H9 (cell line): ENCODE data around the gene SCN1B. TPM values are rescaled to one million over a fixed set of nuclear protein-coding genes. Genes with fewer than 3 reads are reported as not detected.

Experiments used
- DNase-seq: peaks from one replicate; pipeline ENCODE4 v3.0.0-alpha.2; 2017
- H2AFZ ChIP-seq: one replicate; pipeline ENCODE4 v1.6.1; 2013; ENCODE audit warnings: mild to moderate bottlenecking, low read length, control low read depth, moderate library complexity
- H2AK5ac ChIP-seq: 2 replicates; pipeline ENCODE4 v1.6.1; 2013; ENCODE audit warnings: low read length, control low read depth, mixed read lengths; ENCODE audit not compliant: insufficient read length
- H2BK120ac ChIP-seq: one replicate; pipeline ENCODE4 v1.6.1; 2013; ENCODE audit warnings: low read depth, mild to moderate bottlenecking, low read length, control low read depth, inconsistent platforms; ENCODE audit not compliant: poor library complexity, severe bottlenecking
- H2BK12ac ChIP-seq: 2 replicates; pipeline ENCODE4 v1.6.1; 2013; ENCODE audit warnings: low read length, control low read depth, mixed read lengths, low read depth; ENCODE audit not compliant: insufficient read length
- H2BK15ac ChIP-seq: 2 replicates; pipeline ENCODE4 v1.6.1; 2013; ENCODE audit warnings: low read depth, low read length, control low read depth
- H2BK20ac ChIP-seq: one replicate; pipeline ENCODE4 v1.6.1; 2013; ENCODE audit warnings: low read depth, mild to moderate bottlenecking, low read length, control low read depth, inconsistent platforms; ENCODE audit not compliant: poor library complexity, severe bottlenecking
- H2BK5ac ChIP-seq: 2 replicates; pipeline ENCODE4 v1.6.1; 2013; ENCODE audit warnings: low read length, control low read depth, mixed read lengths; ENCODE audit not compliant: insufficient read length
- H3K14ac ChIP-seq: 2 replicates; pipeline ENCODE4 v1.6.1; 2013; ENCODE audit warnings: low read length, control low read depth; ENCODE audit not compliant: insufficient read depth
- H3K18ac ChIP-seq: 2 replicates; pipeline ENCODE4 v1.6.1; 2013; ENCODE audit warnings: low read depth, mild to moderate bottlenecking, mixed read lengths, low read length, control low read depth; ENCODE audit not compliant: insufficient read length
- H3K23ac ChIP-seq: 2 replicates; pipeline ENCODE4 v1.6.1; 2013; ENCODE audit warnings: low read length, control low read depth, mixed read lengths, low read depth; ENCODE audit not compliant: insufficient read length
- H3K23me2 ChIP-seq: 2 replicates; pipeline ENCODE4 v1.6.1; 2013; ENCODE audit warnings: low read depth, mild to moderate bottlenecking, mixed read lengths, low read length, control low read depth; ENCODE audit not compliant: insufficient read length, poor library complexity, severe bottlenecking
- H3K27ac ChIP-seq: 2 replicates; pipeline ENCODE4 v1.5.1; 2013; ENCODE audit warnings: low read length, control low read depth, mixed read lengths, low read depth; ENCODE audit not compliant: insufficient read length
- H3K27me3 ChIP-seq: 2 replicates; pipeline ENCODE4 v1.6.1; 2013; ENCODE audit warnings: low read length, control low read depth, inconsistent platforms; ENCODE audit not compliant: insufficient read depth
- H3K4ac ChIP-seq: 2 replicates; pipeline ENCODE4 v1.6.1; 2013; ENCODE audit warnings: low read depth, mild to moderate bottlenecking, control low read depth, inconsistent platforms, low read length, moderate library complexity
- H3K4me1 ChIP-seq: 2 replicates; pipeline ENCODE4 v1.6.1; 2013; ENCODE audit warnings: low read length, control low read depth, inconsistent platforms; ENCODE audit not compliant: insufficient read depth
- H3K4me2 ChIP-seq: 2 replicates; pipeline ENCODE4 v1.6.1; 2013; ENCODE audit warnings: low read length, control low read depth, mixed read lengths; ENCODE audit not compliant: insufficient read length, insufficient read depth
- H3K56ac ChIP-seq: 2 replicates; pipeline ENCODE4 v1.6.1; 2013; ENCODE audit warnings: low read depth, mild to moderate bottlenecking, mixed read lengths, low read length, control low read depth; ENCODE audit not compliant: insufficient read length
- H3K79me1 ChIP-seq: 2 replicates; pipeline ENCODE4 v1.6.1; 2013; ENCODE audit warnings: low read depth, mild to moderate bottlenecking, moderate library complexity, low read length, control low read depth, inconsistent platforms; ENCODE audit not compliant: insufficient read depth, poor library complexity, severe bottlenecking
- H3K79me2 ChIP-seq: 2 replicates; pipeline ENCODE4 v1.6.1; 2013; ENCODE audit warnings: low read length, control low read depth, inconsistent platforms; ENCODE audit not compliant: insufficient read depth
- H3K9ac ChIP-seq: 2 replicates; pipeline ENCODE4 v1.6.1; 2013; ENCODE audit warnings: low read length, control low read depth, mixed read lengths; ENCODE audit not compliant: insufficient read length; ENCODE audit errors: extremely low read depth
- H3K9me3 ChIP-seq: one replicate; pipeline ENCODE4 v1.6.1; 2013; ENCODE audit warnings: low read depth, low read length, inconsistent platforms; ENCODE audit not compliant: control insufficient read depth
- H3T11ph ChIP-seq: one replicate; pipeline ENCODE4 v1.6.1; 2013; ENCODE audit warnings: mild to moderate bottlenecking, low read length, control low read depth, inconsistent platforms
- H4K20me1 ChIP-seq: one replicate; pipeline ENCODE4 v1.6.1; 2013; ENCODE audit not compliant: control insufficient read depth, insufficient read length, insufficient read depth
- H4K5ac ChIP-seq: 2 replicates; pipeline ENCODE4 v1.6.1; 2013; ENCODE audit warnings: low read depth, mild to moderate bottlenecking, mixed read lengths, low read length, control low read depth; ENCODE audit not compliant: insufficient read length
- H4K8ac ChIP-seq: replicated peaks from 2 replicates; pipeline ENCODE4 v1.6.1; 2013; ENCODE audit warnings: low read length, control low read depth, mixed read lengths, low read depth; ENCODE audit not compliant: insufficient read length
- H4K91ac ChIP-seq: 2 replicates; pipeline ENCODE4 v1.6.1; 2013; ENCODE audit warnings: low read depth, mild to moderate bottlenecking, moderate library complexity, mixed read lengths, low read length, control low read depth; ENCODE audit not compliant: insufficient read length
- H3K27ac Mint-ChIP-seq, 3 experiments: 2 replicates in 2 of 3; 3 replicates in 1 of 3; pipeline ENCODE4 v1.8.0; 2020 to 2021; ENCODE audit warnings: mixed read lengths in 3 of 3, mild to moderate bottlenecking in 1 of 3, moderate library complexity in 1 of 3
- H3K27me3 Mint-ChIP-seq: 2 replicates; pipeline ENCODE4 v1.8.0; 2021; ENCODE audit warnings: low read depth, mild to moderate bottlenecking, moderate library complexity, mixed read lengths
- H3K36me3 Mint-ChIP-seq, 3 experiments: 2 replicates in 2 of 3; 3 replicates in 1 of 3; pipeline ENCODE4 v1.8.0; 2020 to 2021; ENCODE audit warnings: low read depth in 3 of 3, mixed read lengths in 3 of 3; ENCODE audit not compliant: insufficient read depth in 1 of 3
- H3K4me1 Mint-ChIP-seq, 2 experiments: 2 replicates each; pipeline ENCODE4 v1.8.0; 2020; ENCODE audit warnings: mixed read lengths in 2 of 2
- H3K4me3 Mint-ChIP-seq, 2 experiments: 2 replicates in 1 of 2; 3 replicates in 1 of 2; pipeline ENCODE4 v1.8.0; 2020 to 2021; ENCODE audit warnings: mild to moderate bottlenecking in 2 of 2, mixed read lengths in 2 of 2, moderate library complexity in 1 of 2
- H3K9me3 Mint-ChIP-seq, 2 experiments: 2 replicates in 1 of 2; 3 replicates in 1 of 2; pipeline ENCODE4 v1.8.0; 2020; ENCODE audit warnings: mild to moderate bottlenecking in 2 of 2, mixed read lengths in 2 of 2, moderate library complexity in 1 of 2
- whole genome bisulfite sequencing: extraction: QIAGEN DNeasy Blood & Tissue Kit; methylation state at CpG from one replicate; pipeline ENCODE4 v1.1.7; 2013; ENCODE audit warnings: missing lambda C conversion rate, low lambda C conversion rate, mixed read lengths; ENCODE audit not compliant: insufficient read length; ENCODE audit errors: extremely low coverage; 5-methylcytosine and 5-hydroxymethylcytosine counted together
- total RNA-seq: library from RNA; stranded (reverse); gene quantifications from 2 replicates; pipeline ENCODE4 v1.2.1, GENCODE V29; 2021
- TF ChIP-seq, protein P1 (sequence below): fragments of 200-600 bp; sonication (generic); conservative IDR thresholded peaks from 3 replicates; pipeline ENCODE4 v1.8.0; 2021; ENCODE audit warnings: antibody characterized with exemption, mild to moderate bottlenecking

Gene SCN1B
- total RNA-seq, 1 experiment from 2014 or later = 3.8 TPM

DNA sequence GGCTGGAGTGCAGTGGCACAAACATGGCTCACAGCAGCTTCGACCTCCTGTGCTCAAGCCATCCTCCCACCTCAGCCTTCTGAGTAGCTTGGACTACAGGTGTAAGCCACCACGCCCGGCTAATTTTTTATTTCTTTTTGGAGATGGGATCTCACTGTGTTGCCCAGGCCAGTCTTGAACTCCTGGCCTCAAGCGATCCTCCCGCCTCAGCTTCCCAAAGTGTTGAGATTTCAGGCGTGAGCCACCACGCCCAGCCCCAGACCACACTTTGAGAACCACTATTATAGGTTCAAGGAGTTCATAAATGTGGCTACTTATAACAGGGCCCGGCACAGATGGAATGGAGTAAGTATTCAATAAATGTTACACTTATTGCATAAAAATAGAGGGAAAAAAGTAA, 3.3 kb upstream of the SCN1B start:
- Mint-ChIP-seq H3K9me3 (no peaks in the 10 kb centered on the region; a peak in 2 of 5 replicates), H3K27me3 (peaks cover 31% of the 10 kb centered on the region), H3K36me3 (peaks cover 31 to 64% (median 52%) of the 10 kb centered on the region in 3 experiments; a peak in 6 of 7 replicates), H3K4me1 (peaks cover 13 to 15% of the 10 kb centered on the region in 2 experiments), H3K27ac (peak overlapping the region in 1 of 3 experiments; percentile 32; a peak in 2 of 7 replicates), H3K4me3 (no peak overlapping the region)
- no peaks in the 10 kb centered on the region for H4K20me1 ChIP-seq
- H3K9ac ChIP-seq = no peak overlapping the region
- no peak overlapping the region for H3K4me2 ChIP-seq
- no peak overlapping the region for H4K5ac ChIP-seq
- TF ChIP-seq, protein P1, sequence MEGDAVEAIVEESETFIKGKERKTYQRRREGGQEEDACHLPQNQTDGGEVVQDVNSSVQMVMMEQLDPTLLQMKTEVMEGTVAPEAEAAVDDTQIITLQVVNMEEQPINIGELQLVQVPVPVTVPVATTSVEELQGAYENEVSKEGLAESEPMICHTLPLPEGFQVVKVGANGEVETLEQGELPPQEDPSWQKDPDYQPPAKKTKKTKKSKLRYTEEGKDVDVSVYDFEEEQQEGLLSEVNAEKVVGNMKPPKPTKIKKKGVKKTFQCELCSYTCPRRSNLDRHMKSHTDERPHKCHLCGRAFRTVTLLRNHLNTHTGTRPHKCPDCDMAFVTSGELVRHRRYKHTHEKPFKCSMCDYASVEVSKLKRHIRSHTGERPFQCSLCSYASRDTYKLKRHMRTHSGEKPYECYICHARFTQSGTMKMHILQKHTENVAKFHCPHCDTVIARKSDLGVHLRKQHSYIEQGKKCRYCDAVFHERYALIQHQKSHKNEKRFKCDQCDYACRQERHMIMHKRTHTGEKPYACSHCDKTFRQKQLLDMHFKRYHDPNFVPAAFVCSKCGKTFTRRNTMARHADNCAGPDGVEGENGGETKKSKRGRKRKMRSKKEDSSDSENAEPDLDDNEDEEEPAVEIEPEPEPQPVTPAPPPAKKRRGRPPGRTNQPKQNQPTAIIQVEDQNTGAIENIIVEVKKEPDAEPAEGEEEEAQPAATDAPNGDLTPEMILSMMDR = no peak
- H3K18ac ChIP-seq = no peak overlapping the region
- no peak overlapping the region for H2BK120ac ChIP-seq
- no CpG with 5 or more reads among the region's 8 CpGs for WGBS
- no peak overlapping the region for H4K8ac ChIP-seq
- H3K27ac ChIP-seq = no peak overlapping the region
- H2BK5ac ChIP-seq = no peak overlapping the region
- no peak overlapping the region for H2BK20ac ChIP-seq
- H3K23me2 ChIP-seq = peaks cover 8% of the 10 kb centered on the region
- H3K79me1 ChIP-seq = no peaks in the 10 kb centered on the region
- H2AK5ac ChIP-seq = no peak overlapping the region
- H2BK15ac ChIP-seq = no peak overlapping the region
- no peaks in the 10 kb centered on the region for H3K4me1 ChIP-seq
- H2BK12ac ChIP-seq = no peak overlapping the region
- H3K27me3 ChIP-seq = peaks cover 9% of the 10 kb centered on the region; the same call in 1 of the 2 replicates
- no peak overlapping the region for H3T11ph ChIP-seq
- H3K56ac ChIP-seq = no peak overlapping the region
- H4K91ac ChIP-seq = no peak overlapping the region
- H3K79me2 ChIP-seq = no peaks in the 10 kb centered on the region
- no peak overlapping the region for H3K14ac ChIP-seq
- H3K4ac ChIP-seq = no peak overlapping the region
- no peak for DNase-seq
- no peak overlapping the region for H2AFZ ChIP-seq
- H3K23ac ChIP-seq = no peak overlapping the region
- no peaks in the 10 kb centered on the region for H3K9me3 ChIP-seq
